Measurements from ENCODE around the gene DCTN4. TPM values are rescaled to one million over a fixed set of nuclear protein-coding genes. Genes with fewer than 3 reads are reported as not detected.

DCTN4 gene
- total and polyA plus RNA-seq, 9 of the 15 experiments (the other 6 are each of a cell fraction or from before 2014, with no cell fraction given) = 20.4 to 64.9 (median 49.9) TPM

DNA sequence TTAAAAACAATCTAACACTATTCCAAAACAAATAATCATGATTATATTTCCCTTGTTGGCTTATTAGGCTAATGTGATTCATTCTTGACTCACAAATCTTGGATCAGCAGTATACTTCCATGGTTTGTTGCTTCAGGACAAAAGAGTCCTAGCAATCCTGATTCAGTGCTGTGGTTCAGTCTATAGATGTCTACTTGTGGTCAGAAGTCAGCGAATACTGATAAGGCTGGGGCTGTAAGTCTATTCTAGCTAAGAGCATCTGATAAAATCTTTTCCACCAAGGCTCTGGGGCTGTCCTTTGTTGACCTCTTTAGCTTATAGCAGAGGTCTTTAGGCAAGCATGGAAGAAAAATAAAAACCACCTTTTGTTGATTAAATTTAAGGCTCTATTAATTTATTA is 15.3 kb upstream of the DCTN4 start (continued):
- peak; percentile 92 for TF ChIP-seq FOSL1 (tag; conservative IDR thresholded peaks at IDR 0.05)
- peak; percentile 93 for TF ChIP-seq SOX6 (IDR thresholded peaks at IDR 0.05)
- peak; percentile 87 for TF ChIP-seq ARID1B (IDR thresholded peaks at IDR 0.05)
- no peak for TF ChIP-seq E2F3 (CRISPR knock-in tag; IDR thresholded peaks at IDR 0.05)
- TF ChIP-seq TCF3 (CRISPR knock-in tag; IDR thresholded peaks at IDR 0.05) = peak; percentile 44
- peak; percentile 72; the same call in 1 of the 2 replicates for TF ChIP-seq SMARCC2 (IDR thresholded peaks at IDR 0.05; ENCODE audit: low read depth)
- TF ChIP-seq SMARCA4 (IDR thresholded peaks at IDR 0.05) = peak; percentile 93
- peak; percentile 83 for TF ChIP-seq HDAC2 (IDR thresholded peaks at IDR 0.05)
- TF ChIP-seq KAT2B (IDR thresholded peaks at IDR 0.05; ENCODE audit: low read depth, low read length) = no peak
- TF ChIP-seq BRF1 (IDR thresholded peaks at IDR 0.05; ENCODE audit: borderline replicate concordance, extremely low read depth, insufficient read length) = no peak
- TF ChIP-seq CEBPB (tag; IDR thresholded peaks at IDR 0.05) = no peak
- TF ChIP-seq EP400 (IDR thresholded peaks at IDR 0.05) = peak; percentile 25; the same call in 1 of the 2 replicates
- peak; percentile 75; the same call in 1 of the 2 replicates for TF ChIP-seq EHMT2 (IDR thresholded peaks at IDR 0.05)
- TF ChIP-seq TCF7L2 (IDR thresholded peaks at IDR 0.05; ENCODE audit: low read depth, low read length) = no peak
- TF ChIP-seq NFIC (IDR thresholded peaks at IDR 0.05) = no peak
- no peak for TF ChIP-seq ZNF436 (CRISPR knock-in tag; IDR thresholded peaks at IDR 0.05)
- no peak for TF ChIP-seq PHF21A (IDR thresholded peaks at IDR 0.05; ENCODE audit: borderline replicate concordance, low read depth)
- peak in 1 of 2 experiments; percentile 30; a peak in 1 of 4 replicates for TF ChIP-seq ETV6 (IDR thresholded peaks at IDR 0.05; ENCODE audit: borderline replicate concordance in 1 of 2, low read depth in 2 of 2, low read length in 1 of 2)
- TF ChIP-seq ETV6 (CRISPR knock-in tag; IDR thresholded peaks at IDR 0.05; ENCODE audit: borderline replicate concordance) = no peak
- TF ChIP-seq, protein P1, sequence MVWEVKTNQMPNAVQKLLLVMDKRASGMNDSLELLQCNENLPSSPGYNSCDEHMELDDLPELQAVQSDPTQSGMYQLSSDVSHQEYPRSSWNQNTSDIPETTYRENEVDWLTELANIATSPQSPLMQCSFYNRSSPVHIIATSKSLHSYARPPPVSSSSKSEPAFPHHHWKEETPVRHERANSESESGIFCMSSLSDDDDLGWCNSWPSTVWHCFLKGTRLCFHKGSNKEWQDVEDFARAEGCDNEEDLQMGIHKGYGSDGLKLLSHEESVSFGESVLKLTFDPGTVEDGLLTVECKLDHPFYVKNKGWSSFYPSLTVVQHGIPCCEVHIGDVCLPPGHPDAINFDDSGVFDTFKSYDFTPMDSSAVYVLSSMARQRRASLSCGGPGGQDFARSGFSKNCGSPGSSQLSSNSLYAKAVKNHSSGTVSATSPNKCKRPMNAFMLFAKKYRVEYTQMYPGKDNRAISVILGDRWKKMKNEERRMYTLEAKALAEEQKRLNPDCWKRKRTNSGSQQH (CRISPR knock-in tag; IDR thresholded peaks at IDR 0.05) = 0 out of 2 replicates have a peak, but pooled peaks have one; percentile 12
- 0 out of 2 replicates have a peak, but pooled peaks have one; percentile 9 for TF ChIP-seq CREM (IDR thresholded peaks at IDR 0.05; ENCODE audit: low read depth)
- TF ChIP-seq, protein P2, sequence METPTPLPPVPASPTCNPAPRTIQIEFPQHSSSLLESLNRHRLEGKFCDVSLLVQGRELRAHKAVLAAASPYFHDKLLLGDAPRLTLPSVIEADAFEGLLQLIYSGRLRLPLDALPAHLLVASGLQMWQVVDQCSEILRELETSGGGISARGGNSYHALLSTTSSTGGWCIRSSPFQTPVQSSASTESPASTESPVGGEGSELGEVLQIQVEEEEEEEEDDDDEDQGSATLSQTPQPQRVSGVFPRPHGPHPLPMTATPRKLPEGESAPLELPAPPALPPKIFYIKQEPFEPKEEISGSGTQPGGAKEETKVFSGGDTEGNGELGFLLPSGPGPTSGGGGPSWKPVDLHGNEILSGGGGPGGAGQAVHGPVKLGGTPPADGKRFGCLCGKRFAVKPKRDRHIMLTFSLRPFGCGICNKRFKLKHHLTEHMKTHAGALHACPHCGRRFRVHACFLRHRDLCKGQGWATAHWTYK (CRISPR knock-in tag; IDR thresholded peaks at IDR 0.05) = peak; percentile 52; the same call in 1 of the 2 replicates
- TF ChIP-seq CBFA2T2 (conservative IDR thresholded peaks at IDR 0.05) = no peak
- TF ChIP-seq, protein P3, sequence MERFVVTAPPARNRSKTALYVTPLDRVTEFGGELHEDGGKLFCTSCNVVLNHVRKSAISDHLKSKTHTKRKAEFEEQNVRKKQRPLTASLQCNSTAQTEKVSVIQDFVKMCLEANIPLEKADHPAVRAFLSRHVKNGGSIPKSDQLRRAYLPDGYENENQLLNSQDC (CRISPR knock-in tag; IDR thresholded peaks at IDR 0.05) = no peak
- TF ChIP-seq BCOR (IDR thresholded peaks at IDR 0.05) = no peak
- TF ChIP-seq NR2F6 (CRISPR knock-in tag; IDR thresholded peaks at IDR 0.05) = no peak
- no peak for TF ChIP-seq ETS2 (tag; IDR thresholded peaks at IDR 0.05; ENCODE audit: borderline replicate concordance, poor library complexity, severe bottlenecking)
- TF ChIP-seq CXXC5 (CRISPR knock-in tag; IDR thresholded peaks at IDR 0.05) = peak; percentile 67
- no peak for TF ChIP-seq JUNB (CRISPR knock-in tag; conservative IDR thresholded peaks at IDR 0.05)
- TF ChIP-seq POLR3A (IDR thresholded peaks at IDR 0.05; ENCODE audit: borderline replicate concordance, extremely low read depth, insufficient read depth, insufficient read length) = no peak
- no peak for TF ChIP-seq ZNF717 (CRISPR knock-in tag; IDR thresholded peaks at IDR 0.05)
- peak; percentile 85; the same call in 1 of the 2 replicates for TF ChIP-seq NBN (IDR thresholded peaks at IDR 0.05; ENCODE audit: low read depth)
